ENCODE results near the gene ITPR1. TPM values are rescaled to one million over a fixed set of nuclear protein-coding genes. Genes with fewer than 3 reads are reported as not detected.
"Not testable (repeated sequence)": the region's sequence is repeated elsewhere in the genome, so short reads cannot be mapped to it uniquely, and the experiment has no call there.

The ITPR1 gene
- 121 TPM for total RNA-seq

- no peak for TF ChIP-seq CTCF (IDR thresholded peaks at IDR 0.05)
- Histone ChIP-seq H3K4me1 (peaks cover 0 to 15% of the 10 kb centered on the region in 2 donors), H3K27ac (peak within 1 kb of the TSS; percentile 87 to 93), H3K27me3 (no peaks in the 10 kb centered on the region), H3K36me3 (no peaks in the 10 kb centered on the region), H3K4me3 (peak within 1 kb of the TSS; percentile 82 to 84), H3K9me3 (no peaks in the 10 kb centered on the region)
- intact Hi-C loops (cut with DNase I): loop anchor here (1.0 to 10.0 kb wide), 7 partner anchors 26 to 492 kb away; partner anchors contain the start of genes SETMAR and SUMF1
- DNase-seq (ENCODE audit: low spot score in 2 of 2): peak; percentile 97 to 100
These were observed at the start of gene ITPR1 for GRCh38 chr3:4493014-4493940. Gene ITPR1 (plus strand): TSS chr3:4493348. CDS start chr3:4516492, 23,144 bp downstream.

- Histone ChIP-seq H3K27ac (no peak overlapping the region), H3K9me3 (no peaks in the 10 kb centered on the region), H3K4me3 (no peak overlapping the region), H3K36me3 (peaks cover 4 to 5% of the 10 kb centered on the region in 2 donors), H3K4me1 (no peaks in the 10 kb centered on the region), H3K27me3 (no peaks in the 10 kb centered on the region)
- intact Hi-C loops (cut with DNase I): no loop called here
- no peak for TF ChIP-seq CTCF (IDR thresholded peaks at IDR 0.05)
- no peak for DNase-seq (ENCODE audit: low spot score in 2 of 2)
These were observed 45.7 kb upstream of the ITPR1 start for GRCh38 chr3:4447295-4447999.

GRCh38 chr3:4448187-4448586 lies 45.0 kb upstream of the ITPR1 start:
- Histone ChIP-seq H3K4me3 (no peak overlapping the region), H3K36me3 (peaks cover 4 to 5% of the 10 kb centered on the region in 2 donors), H3K9me3 (no peaks in the 10 kb centered on the region), H3K27ac (no peak overlapping the region), H3K27me3 (no peaks in the 10 kb centered on the region), H3K4me1 (no peaks in the 10 kb centered on the region)
- intact Hi-C loops (cut with DNase I): no loop called here
- TF ChIP-seq CTCF (IDR thresholded peaks at IDR 0.05): no peak
- no peak for DNase-seq (ENCODE audit: low spot score in 2 of 2)

GRCh38 chr3:4449043-4449805 lies 43.9 kb upstream of the ITPR1 start:
- H3K9me3 ChIP-seq: no peaks in the 10 kb centered on the region
- H3K27me3 ChIP-seq: no peaks in the 10 kb centered on the region
- no peaks in the 10 kb centered on the region for H3K4me1 ChIP-seq
- intact Hi-C loops (cut with DNase I): no loop called here
- TF ChIP-seq CTCF (IDR thresholded peaks at IDR 0.05): no peak
- DNase-seq (ENCODE audit: low spot score in 2 of 2): no peak
- H3K27ac ChIP-seq: no peak overlapping the region
- peaks cover 4 to 5% of the 10 kb centered on the region in 2 donors for H3K36me3 ChIP-seq
- H3K4me3 ChIP-seq: no peak overlapping the region

- no peaks in the 10 kb centered on the region for H3K36me3 ChIP-seq
- no peak for TF ChIP-seq CTCF (IDR thresholded peaks at IDR 0.05)
- H3K4me3 ChIP-seq: no peak overlapping the region
- intact Hi-C loops (cut with DNase I): no loop called here
- DNase-seq (ENCODE audit: low spot score in 2 of 2): no peak
- H3K27me3 ChIP-seq: no peaks in the 10 kb centered on the region
- no peak overlapping the region for H3K27ac ChIP-seq
- no peaks in the 10 kb centered on the region for H3K9me3 ChIP-seq
- H3K4me1 ChIP-seq: no peaks in the 10 kb centered on the region
These were observed 39.0 kb upstream of the ITPR1 start for GRCh38 chr3:4454142-4454541.

GRCh38 chr3:4456780-4457179 lies 36.4 kb upstream of the ITPR1 start:
- H3K36me3 ChIP-seq; H3K4me1 ChIP-seq; intact Hi-C loops (cut with DNase I); H3K27me3 ChIP-seq; DNase-seq (ENCODE audit: low spot score in 2 of 2); H3K4me3 ChIP-seq; H3K9me3 ChIP-seq; H3K27ac ChIP-seq: not testable (repeated sequence)
